ENCODE measurements around the gene MYO1D. TPM values are rescaled to one million over a fixed set of nuclear protein-coding genes. Genes with fewer than 3 reads are reported as not detected.

The MYO1D gene
- total and polyA plus RNA-seq, 5 donors from 2014 or later, result 1.5 to 8.2 (median 2.7) TPM

Other genes starting within 250 kb of the MYO1D start
- not detected for gene TMEM98, start 51.0 kb upstream of the MYO1D start, total RNA-seq
- not detected for gene TMEM98, start 51.0 kb upstream of the MYO1D start, polyA plus RNA-seq
- not detected for gene SPACA3, start 114.7 kb upstream of the MYO1D start, total RNA-seq
- not detected for gene SPACA3, start 114.7 kb upstream of the MYO1D start, polyA plus RNA-seq